Right lung (tissue), 10 donors: ENCODE results near the gene SPDL1. TPM values are rescaled to one million over a fixed set of nuclear protein-coding genes. Genes with fewer than 3 reads are reported as not detected.
A peak's percentile ranks its signal among the peaks of the same experiment; 100 is the strongest.

Experiments
- DNase-seq, 2 donors: peaks; one replicate each; pipeline ENCODE4 v3.0.0-alpha.2; 2013
- long read RNA-seq, 8 donors: transcript quantifications; one replicate each; lab custom pipeline, GENCODE V29; 2026
- polyA plus RNA-seq, 5 donors: library from polyadenylated mRNA; unstranded; fragments of 120-200 nt; gene quantifications; one replicate each; pipeline versions ENCODE4 v1.2.1 to v1.2.3, GENCODE V29; 2013; ENCODE audit warnings: inconsistent platforms in 1 of 5, low replicate concordance in 1 of 5; ENCODE audit not compliant: insufficient read length in 5 of 5, insufficient read depth in 1 of 5

SPDL1 gene, protein sequence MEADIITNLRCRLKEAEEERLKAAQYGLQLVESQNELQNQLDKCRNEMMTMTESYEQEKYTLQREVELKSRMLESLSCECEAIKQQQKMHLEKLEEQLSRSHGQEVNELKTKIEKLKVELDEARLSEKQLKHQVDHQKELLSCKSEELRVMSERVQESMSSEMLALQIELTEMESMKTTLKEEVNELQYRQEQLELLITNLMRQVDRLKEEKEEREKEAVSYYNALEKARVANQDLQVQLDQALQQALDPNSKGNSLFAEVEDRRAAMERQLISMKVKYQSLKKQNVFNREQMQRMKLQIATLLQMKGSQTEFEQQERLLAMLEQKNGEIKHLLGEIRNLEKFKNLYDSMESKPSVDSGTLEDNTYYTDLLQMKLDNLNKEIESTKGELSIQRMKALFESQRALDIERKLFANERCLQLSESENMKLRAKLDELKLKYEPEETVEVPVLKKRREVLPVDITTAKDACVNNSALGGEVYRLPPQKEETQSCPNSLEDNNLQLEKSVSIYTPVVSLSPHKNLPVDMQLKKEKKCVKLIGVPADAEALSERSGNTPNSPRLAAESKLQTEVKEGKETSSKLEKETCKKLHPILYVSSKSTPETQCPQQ
- 10 to 100 TPM; 24.8 to 51.6 (median 38.6) TPM for polyA plus RNA-seq
- long read RNA-seq, donor 1, transcript SPDL1-201 (12 exons, 2,668 nt): major isoform, 8 of 9 reads
- long read RNA-seq, donor 1, partial matches to known transcripts: 0 of 9 reads
- long read RNA-seq, donor 1, other reads (novel, unspliced or antisense): 0 of 9 reads
- long read RNA-seq, donor 2, partial matches to known transcripts: 0 of 3 reads
- long read RNA-seq, donor 2, other reads (novel, unspliced or antisense): 0 of 3 reads
- long read RNA-seq, donor 3, partial matches to known transcripts: 0 of 2 reads
- long read RNA-seq, donor 3, other reads (novel, unspliced or antisense): 0 of 2 reads
- long read RNA-seq, donor 4, partial matches to known transcripts: 0 of 3 reads
- long read RNA-seq, donor 4, other reads (novel, unspliced or antisense): 0 of 3 reads
- long read RNA-seq, donor 5, transcript SPDL1-201 (12 exons, 2,668 nt): major isoform, 6 of 24 reads
- long read RNA-seq, donor 5, partial matches to known transcripts: 17 of 24 reads
- long read RNA-seq, donor 5, other reads (novel, unspliced or antisense): 0 of 24 reads
- long read RNA-seq, donor 6, partial matches to known transcripts: 5 of 6 reads
- long read RNA-seq, donor 6, other reads (novel, unspliced or antisense): 0 of 6 reads
- long read RNA-seq, donor 7, partial matches to known transcripts: 0 of 4 reads
- long read RNA-seq, donor 7, other reads (novel, unspliced or antisense): 0 of 4 reads
- long read RNA-seq, donor 8, partial matches to known transcripts: 0 of 1 reads
- long read RNA-seq, donor 8, other reads (novel, unspliced or antisense): 0 of 1 reads

DNA sequence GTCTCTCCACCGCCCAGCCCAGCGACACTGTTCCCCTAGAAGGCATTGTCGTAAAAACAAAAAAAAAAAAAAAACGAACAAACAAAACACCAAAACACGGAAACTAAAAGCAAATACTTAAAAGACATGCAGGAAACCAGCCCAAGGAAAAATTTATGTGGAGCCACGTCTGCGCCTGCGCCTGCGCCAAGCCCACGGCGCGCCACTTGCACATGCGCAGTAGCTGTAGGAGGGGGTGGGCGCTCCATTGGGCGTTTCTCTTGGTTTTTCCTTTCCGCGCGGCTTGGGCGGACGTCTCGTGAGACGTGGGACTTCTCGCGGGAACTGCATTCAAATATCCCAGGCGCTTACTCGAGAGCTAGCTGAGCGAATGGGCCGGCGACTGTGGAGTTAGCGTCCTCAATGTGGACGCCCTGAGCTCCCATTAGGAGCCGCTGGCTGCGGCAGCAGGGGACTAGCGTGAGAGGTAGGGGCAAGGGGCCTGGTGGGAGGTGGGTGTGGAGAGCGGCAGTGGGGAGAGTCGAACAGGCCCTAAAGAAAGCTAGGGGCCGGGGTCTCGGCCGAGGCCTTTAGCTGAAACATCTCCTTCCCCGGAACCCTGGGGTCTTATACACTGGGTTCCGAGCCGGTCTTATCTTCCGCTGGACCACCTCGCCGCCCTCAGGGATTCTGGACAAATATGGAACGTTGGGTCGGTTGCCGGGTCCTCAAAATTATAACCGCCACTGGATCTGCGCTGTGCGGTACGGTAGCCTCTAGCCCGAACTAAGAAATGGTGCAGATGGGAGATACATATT is at the start of gene SPDL1:
Gene SPDL1, plus strand, starts transcription at position 350 of the 797 bp plus-strand sequence. CDS start 4,644 bp downstream, outside the sequence.
- DNase-seq: peak; percentile 96 to 97

DNA sequence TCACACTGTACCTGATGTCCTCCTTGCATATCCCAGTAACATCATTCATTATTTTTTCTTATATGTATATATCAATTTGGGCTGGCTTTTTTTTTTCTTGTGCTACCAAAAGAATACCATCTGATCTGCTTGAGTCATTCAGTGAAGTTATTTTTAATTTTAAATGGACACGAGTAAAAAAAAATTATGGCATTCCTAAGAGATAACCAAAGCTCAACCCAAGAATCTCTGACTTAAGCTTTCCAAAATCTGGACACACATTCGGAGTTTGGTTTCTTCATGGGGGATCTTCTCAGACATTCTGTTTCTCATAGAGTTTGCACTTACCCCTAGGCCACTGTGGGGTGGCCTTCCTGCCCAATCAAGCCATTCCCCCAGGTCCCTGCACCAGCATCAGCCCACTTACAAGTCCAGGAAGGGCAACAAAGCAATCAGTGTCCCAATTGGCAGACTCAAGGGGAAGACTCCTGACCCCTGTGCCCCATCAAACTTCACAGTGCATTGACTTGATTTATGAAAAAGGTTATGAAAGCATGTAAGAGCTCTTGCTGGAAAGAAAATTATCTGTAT is 49.2 kb upstream of the SPDL1 start:
- DNase-seq: no peak

DNA sequence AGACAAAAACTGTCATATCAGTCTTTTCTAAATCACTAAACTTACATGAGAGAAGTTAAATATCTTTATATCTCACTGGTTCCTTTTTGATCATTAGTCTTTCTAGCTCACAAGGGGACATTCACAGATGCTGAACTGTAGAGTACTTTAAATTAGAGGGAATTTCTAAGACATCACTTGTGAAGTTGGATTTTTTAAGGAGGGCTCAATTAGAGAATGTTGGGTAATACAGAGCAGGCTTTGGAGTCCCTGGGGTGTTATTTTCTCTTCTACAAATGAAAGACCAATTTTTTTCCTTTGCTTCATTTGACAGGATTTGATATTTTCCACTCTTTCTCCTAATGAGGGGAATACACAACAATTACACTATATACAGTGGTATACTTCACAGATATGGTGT is 48.6 kb upstream of the SPDL1 start:
- DNase-seq: no peak

DNA sequence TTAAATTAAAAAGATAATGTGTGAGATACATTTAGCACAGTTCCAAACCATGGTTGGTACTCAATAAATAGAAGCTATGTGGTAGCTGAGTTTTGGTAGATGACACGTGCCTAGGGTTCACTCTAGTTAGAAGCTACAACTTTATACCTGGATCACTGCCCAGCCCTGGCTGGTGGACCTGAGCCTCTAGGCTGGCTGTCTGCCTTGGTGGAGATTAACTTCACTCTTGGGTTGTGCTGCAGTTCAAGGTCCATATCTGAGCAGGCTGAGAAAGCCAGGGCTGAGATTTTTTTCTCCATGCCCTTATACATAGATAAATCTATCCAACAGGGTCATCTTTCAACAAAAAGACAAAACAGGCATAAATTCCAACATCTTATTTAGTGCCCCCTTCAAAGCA is 44.6 kb upstream of the SPDL1 start:
- DNase-seq: no peak

DNA sequence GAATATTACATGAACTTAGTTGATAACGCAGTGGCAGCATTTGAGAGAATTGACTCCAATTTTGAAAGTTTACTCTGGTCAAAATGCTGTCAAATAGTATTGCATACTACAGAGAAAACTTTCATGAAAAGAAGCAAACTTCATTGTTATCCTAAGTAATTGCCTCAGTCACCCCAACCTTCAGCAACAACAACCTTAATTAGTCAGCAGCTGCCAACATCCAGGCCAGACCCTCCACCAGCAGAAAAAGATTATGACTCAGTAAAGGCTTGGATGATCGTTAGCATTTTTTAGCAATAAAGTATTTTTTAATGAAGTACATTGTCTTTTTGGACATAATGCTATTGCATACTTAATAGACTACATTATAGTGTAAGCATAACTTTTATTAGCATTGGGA is 40.8 kb upstream of the SPDL1 start:
- DNase-seq: no peak

DNA sequence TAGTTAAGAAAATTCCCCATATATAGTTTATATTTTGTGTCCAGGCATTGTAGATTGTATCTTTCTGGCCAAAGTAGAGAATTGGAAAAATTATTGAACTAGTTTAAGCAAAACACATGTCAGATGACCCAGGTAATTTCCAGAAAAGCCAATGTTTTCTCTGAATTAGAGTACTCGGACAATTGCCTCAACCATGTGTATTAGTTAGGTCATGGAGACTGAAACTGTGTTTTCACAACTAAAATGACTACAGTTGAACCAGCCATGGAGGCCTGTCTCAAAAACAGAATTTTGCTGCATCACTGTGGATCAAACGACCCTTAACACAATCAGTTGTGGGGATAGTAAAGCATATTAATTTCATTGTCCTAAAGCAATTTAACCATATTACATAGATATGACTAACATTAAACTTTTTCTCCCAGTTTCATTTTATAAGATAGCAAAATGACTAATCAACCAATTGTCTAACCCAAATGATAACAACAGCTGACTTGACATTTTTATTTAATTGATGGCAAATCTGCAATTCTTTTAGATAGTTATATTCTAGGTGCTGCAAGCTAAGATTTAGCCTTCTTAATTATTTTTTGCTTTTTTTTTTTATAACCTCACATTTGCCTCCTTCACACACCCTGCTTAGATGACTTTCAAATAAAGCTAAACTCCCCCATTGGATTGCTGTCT is 39.2 kb upstream of the SPDL1 start:
- DNase-seq: no peak

DNA sequence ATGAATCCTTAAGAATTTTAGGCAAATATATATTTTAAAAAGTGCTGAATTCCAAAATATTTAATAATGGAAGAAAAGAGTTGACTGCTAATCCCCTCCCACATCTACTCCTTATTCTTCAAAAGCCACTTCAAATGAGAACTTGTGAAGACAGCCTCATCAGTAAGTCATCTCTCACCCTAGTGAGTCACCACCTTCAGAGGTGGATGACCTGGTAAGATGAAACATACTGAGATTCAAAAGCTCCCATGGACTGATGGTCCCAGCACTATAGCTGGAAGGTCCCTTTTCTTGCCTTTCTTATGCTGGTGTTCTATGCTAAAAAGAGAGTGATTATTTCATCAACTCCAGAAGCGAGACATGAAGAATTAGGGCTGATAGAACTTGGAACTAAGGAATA is 37.8 kb upstream of the SPDL1 start:
- no peak for DNase-seq

DNA sequence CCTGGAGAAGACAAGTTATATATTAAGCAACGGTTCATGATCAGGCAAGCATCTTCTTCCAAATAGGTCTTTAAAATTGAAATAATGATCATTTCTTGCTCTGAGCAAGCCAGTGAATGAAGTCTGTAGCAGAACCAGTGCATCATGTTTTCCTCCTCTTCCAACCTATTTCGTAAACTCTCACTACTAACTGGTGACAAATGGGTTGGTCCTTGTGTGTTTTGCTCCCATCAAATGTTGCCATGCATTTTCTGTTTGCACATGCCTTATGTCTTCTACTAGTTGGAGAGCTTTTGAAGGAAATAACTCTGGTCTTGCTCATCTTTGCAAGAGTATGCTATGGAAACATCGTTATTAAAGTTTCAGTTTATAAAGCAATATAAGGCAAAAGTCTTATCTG is 37.2 kb upstream of the SPDL1 start:
- no peak for DNase-seq

DNA sequence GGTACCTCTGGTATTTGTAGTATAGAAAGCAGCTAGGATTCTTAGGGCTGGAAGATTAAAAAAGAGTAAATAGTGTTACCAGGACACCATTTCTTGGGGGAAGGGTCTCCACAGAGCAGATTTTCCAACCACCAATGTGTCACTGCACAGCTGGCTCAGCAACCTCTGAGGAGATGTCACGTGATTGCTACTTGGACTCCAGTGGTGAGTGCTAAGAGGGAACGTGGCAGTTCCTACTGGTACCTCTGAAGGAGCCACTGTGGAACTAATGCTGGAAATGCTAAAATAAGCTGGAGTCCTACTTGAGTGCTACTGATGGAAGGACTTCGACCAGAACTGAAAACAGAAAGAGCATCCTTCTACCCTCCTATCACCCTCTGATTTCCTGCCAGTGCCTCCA is 36.1 kb upstream of the SPDL1 start:
- DNase-seq: no peak

DNA sequence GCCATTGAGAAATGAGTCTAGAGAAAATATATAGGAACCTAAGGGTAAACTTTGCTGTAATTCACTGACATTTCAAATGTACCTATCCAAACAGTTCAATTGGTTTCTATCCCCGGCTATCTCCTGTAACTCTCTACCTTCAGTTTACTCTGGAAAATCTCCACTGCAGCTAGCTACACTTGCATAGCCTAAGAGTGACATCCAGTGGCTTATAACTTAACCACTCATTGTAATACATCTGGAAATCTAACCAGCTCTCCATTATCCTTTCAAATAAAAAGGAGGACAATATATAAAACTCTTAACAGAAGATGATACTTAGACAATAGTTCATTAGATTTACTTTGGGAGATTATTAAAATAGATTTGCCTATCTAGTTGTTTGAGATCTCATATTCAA is 35.3 kb upstream of the SPDL1 start:
- no peak for DNase-seq

DNA sequence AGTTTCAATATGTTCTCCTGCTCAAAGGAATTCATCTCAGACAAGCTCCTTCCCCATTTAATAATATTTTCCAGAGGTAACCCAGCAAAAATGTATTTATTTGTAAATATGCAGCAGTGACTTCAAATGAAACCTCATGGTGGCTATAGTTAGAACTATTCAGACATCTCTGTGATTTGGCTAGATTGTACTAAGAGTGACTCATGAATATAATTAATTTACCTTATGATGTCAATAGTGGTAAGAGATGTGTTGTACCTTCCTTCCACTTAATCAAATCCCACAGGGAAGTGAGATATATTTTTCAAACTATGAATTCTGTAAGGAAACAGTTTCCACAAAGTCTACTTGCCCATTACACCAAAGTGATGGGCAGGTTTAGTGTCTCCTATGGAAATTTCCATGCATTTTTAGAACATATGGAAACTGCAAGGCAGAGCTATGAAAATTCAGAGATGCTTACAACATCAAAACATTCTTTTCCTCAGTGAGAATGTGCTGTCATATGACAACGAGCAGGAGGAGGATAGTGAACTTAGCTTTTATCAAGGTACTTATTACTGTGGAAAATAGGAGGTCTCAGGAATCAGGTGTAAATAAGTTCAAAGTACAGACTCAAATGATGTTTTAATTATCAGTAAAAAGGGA is 34.0 kb upstream of the SPDL1 start:
- DNase-seq: no peak

DNA sequence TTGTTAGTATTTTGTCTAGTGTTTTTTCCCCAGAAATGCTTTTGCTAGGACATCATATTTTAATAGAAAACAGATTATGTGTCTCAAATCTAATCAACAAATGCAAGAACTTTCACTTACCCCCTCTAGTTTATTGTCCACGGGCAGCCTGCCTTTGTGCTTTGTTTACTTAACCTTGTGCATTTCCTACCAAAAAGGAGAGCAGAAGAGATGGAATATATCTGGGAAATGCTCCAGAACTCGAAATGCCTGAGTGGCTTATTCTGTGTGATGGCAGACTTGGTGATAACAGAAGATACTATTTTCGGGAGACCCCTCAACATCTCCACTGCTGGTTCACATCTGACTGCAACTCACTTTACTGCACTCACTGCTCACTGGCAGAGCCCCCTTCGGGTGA is 33.3 kb upstream of the SPDL1 start:
- DNase-seq: no peak

DNA sequence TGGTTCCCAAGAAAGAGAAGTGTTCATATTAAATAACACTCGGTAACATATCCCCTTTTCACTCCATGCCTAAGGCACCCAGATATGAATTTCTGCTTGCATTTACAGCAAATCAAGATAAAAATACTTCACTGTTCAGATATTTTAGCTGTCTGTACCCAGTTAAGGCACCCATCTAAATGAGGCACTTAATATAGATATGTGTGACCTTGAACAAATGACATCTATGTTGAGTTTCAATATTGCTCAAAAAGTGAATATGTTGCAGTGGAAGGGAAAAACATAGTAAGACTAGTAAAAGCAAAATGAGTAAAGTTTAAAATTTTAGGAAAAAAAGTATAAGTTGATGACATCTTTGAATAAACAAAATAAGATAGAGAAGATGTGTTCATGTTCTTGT is 32.4 kb upstream of the SPDL1 start:
- no peak for DNase-seq

DNA sequence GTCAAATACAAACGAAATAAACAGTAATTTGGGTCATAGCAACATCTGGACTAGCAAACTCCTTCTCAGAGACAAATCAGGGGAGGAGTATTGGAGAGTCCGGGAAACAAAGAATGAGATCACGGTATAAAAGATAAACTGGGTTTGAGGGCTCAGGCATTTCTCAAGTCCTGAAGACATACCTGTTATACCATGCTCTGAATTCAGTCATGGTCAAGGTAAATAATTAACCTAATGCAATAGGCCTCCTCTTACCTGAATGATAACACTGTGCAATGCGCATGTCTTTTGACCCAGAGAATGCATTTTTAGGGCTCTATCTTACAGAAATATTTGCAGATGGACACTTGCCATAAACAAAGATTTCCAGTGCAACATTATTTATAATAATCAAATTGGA is 31.9 kb upstream of the SPDL1 start:
- DNase-seq: no peak

DNA sequence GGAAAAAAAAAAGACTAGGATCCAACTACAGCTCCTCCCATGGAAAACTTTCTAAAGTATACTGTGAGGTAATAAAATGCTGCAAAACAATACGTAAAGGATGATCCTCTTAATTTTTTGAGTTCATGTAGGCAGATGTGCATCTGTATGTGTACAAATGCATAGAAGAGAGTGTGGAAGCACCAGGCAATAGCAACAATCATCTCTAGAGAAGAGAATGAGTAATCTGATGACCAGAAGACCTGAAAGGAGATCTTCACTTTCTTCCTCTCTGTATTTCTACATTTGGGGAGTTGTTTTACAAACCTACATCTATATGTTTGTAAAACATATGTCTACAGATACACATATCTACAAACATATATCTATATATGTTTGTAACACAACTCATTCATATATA is 29.3 kb upstream of the SPDL1 start:
- no peak for DNase-seq

DNA sequence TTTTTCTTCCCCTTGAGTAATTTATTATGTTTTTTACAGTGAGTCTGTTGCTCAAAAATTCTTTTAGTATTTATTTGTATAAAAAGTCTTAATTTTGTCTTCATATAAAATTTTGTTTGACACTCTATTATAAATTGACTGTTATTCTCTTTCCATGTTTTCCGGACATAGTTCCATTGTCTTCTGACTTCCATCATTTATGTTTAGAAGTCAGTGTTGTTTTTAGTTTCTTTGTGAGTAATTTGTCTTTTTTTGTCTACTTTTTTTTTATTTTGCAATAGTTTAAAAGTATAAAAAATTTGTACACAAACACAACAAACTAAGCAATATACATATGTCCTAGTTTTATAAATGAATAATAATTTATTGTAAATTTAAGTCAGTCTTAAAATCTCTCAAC is 25.7 kb upstream of the SPDL1 start:
- DNase-seq: no peak

DNA sequence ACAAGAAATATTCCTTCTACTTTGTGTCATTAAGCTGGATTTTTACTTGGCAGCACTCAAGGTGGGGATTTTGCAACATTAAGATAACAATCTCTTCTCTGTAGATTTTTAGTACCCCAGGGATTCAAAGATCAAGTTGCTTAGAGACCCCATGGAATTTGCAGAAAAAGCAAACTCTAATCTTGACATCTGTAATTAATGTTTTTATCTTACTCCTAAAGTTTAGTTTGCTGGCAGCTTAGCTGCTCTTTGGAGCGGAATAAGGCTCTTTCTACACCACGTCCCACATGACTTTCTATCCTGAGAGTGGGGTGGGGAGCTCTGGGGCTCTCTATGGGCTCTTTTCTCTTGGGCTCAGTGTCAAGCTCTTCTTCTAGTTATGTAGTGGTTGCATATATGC is 21.7 kb upstream of the SPDL1 start:
- no peak for DNase-seq

DNA sequence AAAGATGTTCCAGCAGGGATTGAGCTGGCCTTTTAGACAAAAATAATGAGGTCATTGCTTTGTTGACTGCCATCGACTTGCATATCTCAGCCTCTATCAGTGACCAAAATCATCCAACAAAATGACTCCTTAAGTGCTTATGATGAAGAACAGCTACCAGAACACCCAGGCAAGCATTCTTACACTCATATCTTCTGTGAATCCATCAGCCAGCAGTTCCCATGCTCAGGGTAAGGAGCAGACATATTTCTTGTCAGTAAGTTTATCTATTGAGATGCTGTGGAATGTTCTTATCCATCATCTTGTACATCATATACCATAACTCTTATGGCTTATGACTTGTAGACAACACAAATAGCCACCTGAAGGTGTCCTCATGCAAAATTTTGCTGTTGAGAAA is 20.2 kb upstream of the SPDL1 start:
- DNase-seq: no peak

DNA sequence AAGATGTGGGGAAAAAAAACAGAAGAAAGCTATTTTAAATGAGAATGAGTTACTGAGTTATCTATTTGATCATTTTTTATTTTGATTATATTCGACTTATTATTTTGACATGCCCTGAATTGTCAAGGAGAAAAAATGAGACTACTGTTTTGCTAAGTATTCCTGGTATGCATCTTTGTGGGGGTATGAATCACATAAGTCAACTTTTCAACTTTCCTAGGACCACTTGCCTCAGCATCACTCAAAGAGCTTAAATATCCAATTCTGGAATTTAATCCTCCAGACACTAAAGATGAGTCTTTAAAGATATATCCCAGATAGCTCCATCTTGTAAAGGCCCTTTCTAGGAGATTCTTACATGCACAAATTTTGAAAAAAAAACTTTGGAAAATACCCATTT is 17.4 kb upstream of the SPDL1 start:
- DNase-seq: no peak
